DOHH2 (cell line): Measurements from ENCODE around the gene MAP6.

ENCODE experiments used
- H3F3A ChIP-seq: fragments of 200-600 bp; sonication (generic), shearing (Covaris generic); 2 replicates; pipeline ENCODE4 v1.6.0; 2016; ENCODE audit warnings: antibody characterized with exemption, mild to moderate bottlenecking; ENCODE audit not compliant: control insufficient read depth, insufficient read depth
- H3K27ac ChIP-seq: fragments of 200-600 bp; sonication (generic); 2 replicates; pipeline ENCODE4 v1.5.1; 2014; ENCODE audit warnings: low read depth, mild to moderate bottlenecking, low read length, moderate library complexity
- H3K27me3 ChIP-seq: fragments of 200-600 bp; sonication (generic); 2 replicates; pipeline ENCODE4 v1.6.1; 2014; ENCODE audit warnings: mild to moderate bottlenecking, low read length, mixed read lengths; ENCODE audit not compliant: control insufficient read depth
- H3K36me3 ChIP-seq: fragments of 200-600 bp; sonication (generic); 2 replicates; pipeline ENCODE4 v1.6.1; 2014; ENCODE audit warnings: mild to moderate bottlenecking, low read length, moderate library complexity, mixed read lengths; ENCODE audit not compliant: control insufficient read depth
- H3K4me1 ChIP-seq: fragments of 200-600 bp; sonication (generic); 2 replicates; pipeline ENCODE4 v1.6.1; 2014; ENCODE audit warnings: mild to moderate bottlenecking, low read length, mixed read lengths; ENCODE audit not compliant: control insufficient read depth
- H3K4me2 ChIP-seq: fragments of 200-600 bp; sonication (generic); 2 replicates; pipeline ENCODE4 v1.6.0; 2014; ENCODE audit warnings: mild to moderate bottlenecking, low read length, moderate library complexity
- H3K4me3 ChIP-seq: fragments of 200-600 bp; sonication (generic); 2 replicates; pipeline ENCODE4 v1.5.1; 2014; ENCODE audit warnings: mild to moderate bottlenecking, low read length, mixed read lengths
- H3K79me2 ChIP-seq: fragments of 200-600 bp; sonication (generic); 2 replicates; pipeline ENCODE4 v1.6.1; 2014; ENCODE audit warnings: mild to moderate bottlenecking, low read length, mixed read lengths; ENCODE audit not compliant: control insufficient read depth
- H3K9me2 ChIP-seq: fragments of 200-600 bp; sonication (generic); replicated peaks from 2 replicates; pipeline ENCODE4 v1.6.1; 2014; ENCODE audit warnings: mild to moderate bottlenecking, low read length, mixed read lengths; ENCODE audit not compliant: control insufficient read depth
- H3K9me3 ChIP-seq: fragments of 200-600 bp; sonication (generic); 2 replicates; pipeline ENCODE4 v1.6.1; 2014; ENCODE audit warnings: antibody characterized with exemption, low read length, mixed read lengths; ENCODE audit not compliant: control insufficient read depth, insufficient read depth
- H4K20me1 ChIP-seq: fragments of 200-600 bp; sonication (generic); 2 replicates; pipeline ENCODE4 v1.6.0; 2014; ENCODE audit warnings: low read depth, mild to moderate bottlenecking, antibody characterized with exemption, low read length, moderate library complexity; ENCODE audit not compliant: control insufficient read depth, insufficient read depth
- EZH2phosphoT487 ChIP-seq: fragments of 200-600 bp; sonication (generic); IDR thresholded peaks from 2 replicates; pipeline ENCODE4 v1.6.1; 2017; ENCODE audit warnings: borderline replicate concordance, mild to moderate bottlenecking, antibody characterized with exemption, low read length, moderate library complexity, mixed read lengths
- TF ChIP-seq, protein P1 (sequence below): fragments of 200-600 bp; sonication (generic); IDR thresholded peaks from one replicate; pipeline ENCODE4 v1.5.1; 2014; ENCODE audit warnings: antibody characterized with exemption, mild to moderate bottlenecking, low read depth, low read length; ENCODE audit not compliant: poor library complexity, severe bottlenecking

The MAP6 gene

DNA sequence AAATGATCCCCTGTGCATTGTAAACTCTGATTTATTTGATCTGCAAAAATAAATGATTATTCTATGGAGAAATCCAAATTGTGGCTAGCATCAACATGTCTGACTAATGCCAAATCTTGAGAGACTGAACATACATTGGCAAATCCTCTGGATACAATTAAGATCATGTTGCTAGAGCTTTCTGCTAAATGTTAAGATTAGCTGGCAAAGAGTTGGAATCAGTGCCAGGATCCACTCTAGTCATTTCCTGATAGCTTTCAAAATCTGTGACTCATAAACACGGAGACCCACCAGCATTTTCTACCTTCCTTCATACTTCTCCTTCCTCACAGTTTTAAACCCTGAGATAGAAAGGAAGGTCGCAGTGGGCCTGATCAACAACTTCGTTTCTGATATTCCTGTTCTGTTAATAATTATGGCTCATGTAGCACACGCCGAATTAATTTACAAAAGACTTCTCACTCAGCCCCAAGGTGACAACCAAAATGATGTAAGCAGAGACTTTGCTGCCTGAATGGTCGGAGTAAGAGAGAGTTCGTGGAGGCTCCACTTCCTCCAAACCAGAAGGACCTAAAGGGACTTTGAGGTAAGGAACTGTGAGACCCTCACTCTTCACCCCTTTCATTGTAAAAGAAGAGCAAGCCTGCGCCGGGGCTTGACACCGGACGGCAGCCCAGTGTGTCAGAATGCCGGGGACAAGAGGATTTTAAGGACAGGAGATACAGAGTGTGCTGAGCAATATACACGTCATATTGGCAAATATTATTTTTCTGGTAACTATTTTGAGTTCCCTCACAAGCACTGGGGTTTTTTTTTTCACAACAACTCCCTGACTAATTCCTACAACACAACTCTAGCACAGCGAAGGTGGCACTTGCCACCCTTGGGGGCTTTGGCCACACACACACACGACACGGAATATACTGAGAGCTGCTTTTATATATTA is 64.8 kb downstream of the MAP6 start:
- Histone ChIP-seq H3K4me2 (no peak overlapping the region), H4K20me1 (no peaks in the 10 kb centered on the region), H3K27ac (no peak overlapping the region), H3K4me3 (no peak overlapping the region), H3K4me1 (peaks cover under 1% of the 10 kb centered on the region; the same call in 1 of the 2 replicates), H3F3A (no peaks in the 10 kb centered on the region), H3K27me3 (peaks cover 33% of the 10 kb centered on the region), H3K9me3 (no peaks in the 10 kb centered on the region), H3K9me2 (no peaks in the 10 kb centered on the region), H3K79me2 (no peaks in the 10 kb centered on the region), H3K36me3 (no peaks in the 10 kb centered on the region)
- TF ChIP-seq, protein P1, sequence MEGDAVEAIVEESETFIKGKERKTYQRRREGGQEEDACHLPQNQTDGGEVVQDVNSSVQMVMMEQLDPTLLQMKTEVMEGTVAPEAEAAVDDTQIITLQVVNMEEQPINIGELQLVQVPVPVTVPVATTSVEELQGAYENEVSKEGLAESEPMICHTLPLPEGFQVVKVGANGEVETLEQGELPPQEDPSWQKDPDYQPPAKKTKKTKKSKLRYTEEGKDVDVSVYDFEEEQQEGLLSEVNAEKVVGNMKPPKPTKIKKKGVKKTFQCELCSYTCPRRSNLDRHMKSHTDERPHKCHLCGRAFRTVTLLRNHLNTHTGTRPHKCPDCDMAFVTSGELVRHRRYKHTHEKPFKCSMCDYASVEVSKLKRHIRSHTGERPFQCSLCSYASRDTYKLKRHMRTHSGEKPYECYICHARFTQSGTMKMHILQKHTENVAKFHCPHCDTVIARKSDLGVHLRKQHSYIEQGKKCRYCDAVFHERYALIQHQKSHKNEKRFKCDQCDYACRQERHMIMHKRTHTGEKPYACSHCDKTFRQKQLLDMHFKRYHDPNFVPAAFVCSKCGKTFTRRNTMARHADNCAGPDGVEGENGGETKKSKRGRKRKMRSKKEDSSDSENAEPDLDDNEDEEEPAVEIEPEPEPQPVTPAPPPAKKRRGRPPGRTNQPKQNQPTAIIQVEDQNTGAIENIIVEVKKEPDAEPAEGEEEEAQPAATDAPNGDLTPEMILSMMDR: no peak
- TF ChIP-seq EZH2phosphoT487: no peak

DNA sequence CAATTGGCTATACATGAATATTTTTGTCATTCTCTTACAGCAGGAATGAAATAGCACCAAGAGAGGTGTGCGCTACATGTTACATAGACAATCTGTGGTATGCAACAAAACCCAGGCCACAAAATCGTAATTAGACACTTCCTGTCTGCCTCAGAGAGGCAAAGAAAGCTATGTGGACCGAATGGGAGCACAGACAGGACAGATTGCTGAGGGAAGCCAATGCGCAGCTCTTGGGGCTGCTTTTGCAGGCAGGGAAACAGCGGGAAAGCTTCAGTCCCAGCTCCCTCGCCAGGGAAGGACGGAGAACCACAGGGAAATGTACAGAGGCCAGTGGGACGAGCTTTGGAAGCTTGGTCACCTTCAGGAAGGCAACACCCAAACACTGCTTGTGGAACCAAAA is 65.9 kb downstream of the MAP6 start:
- peaks cover 5% of the 10 kb centered on the region; the same call in 1 of the 2 replicates for H3K4me1 ChIP-seq
- H3K79me2 ChIP-seq: no peaks in the 10 kb centered on the region
- H3K4me3 ChIP-seq: no peak overlapping the region
- no peaks in the 10 kb centered on the region for H3K36me3 ChIP-seq
- no peaks in the 10 kb centered on the region for H3K9me3 ChIP-seq
- no peaks in the 10 kb centered on the region for H4K20me1 ChIP-seq
- no peaks in the 10 kb centered on the region for H3F3A ChIP-seq
- no peak overlapping the region for H3K4me2 ChIP-seq
- TF ChIP-seq, protein P1: no peak
- TF ChIP-seq EZH2phosphoT487: no peak
- no peaks in the 10 kb centered on the region for H3K9me2 ChIP-seq
- H3K27me3 ChIP-seq: peaks cover 23% of the 10 kb centered on the region
- no peak overlapping the region for H3K27ac ChIP-seq

DNA sequence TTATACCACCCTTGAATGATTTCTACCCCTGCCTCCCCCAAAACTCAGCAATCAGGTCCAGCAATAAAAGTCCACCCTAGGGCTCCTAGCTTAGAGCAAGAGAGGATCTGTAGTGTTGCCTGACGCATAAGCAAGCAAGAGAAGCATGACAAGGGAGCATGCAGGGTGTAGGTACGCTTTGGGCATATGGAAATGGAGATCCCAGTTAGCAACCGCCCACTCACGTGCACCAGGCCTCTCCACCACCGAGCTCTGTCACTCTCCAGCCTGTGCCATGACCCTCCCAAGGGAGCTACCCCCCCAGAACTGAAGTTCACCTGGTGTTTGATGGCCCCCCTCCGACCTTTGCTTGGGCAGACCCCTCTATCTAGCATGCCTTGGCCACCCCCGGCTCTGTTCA is 67.3 kb downstream of the MAP6 start:
- H3K27ac ChIP-seq: no peak overlapping the region
- H4K20me1 ChIP-seq: no peaks in the 10 kb centered on the region
- no peak for TF ChIP-seq EZH2phosphoT487
- TF ChIP-seq, protein P1: no peak
- no peaks in the 10 kb centered on the region for H3K36me3 ChIP-seq
- peaks cover 12% of the 10 kb centered on the region for H3K4me1 ChIP-seq
- H3K9me2 ChIP-seq: no peaks in the 10 kb centered on the region
- no peaks in the 10 kb centered on the region for H3F3A ChIP-seq
- H3K27me3 ChIP-seq: peaks cover 12% of the 10 kb centered on the region
- no peak overlapping the region for H3K4me2 ChIP-seq
- H3K79me2 ChIP-seq: no peaks in the 10 kb centered on the region
- H3K4me3 ChIP-seq: no peak overlapping the region
- H3K9me3 ChIP-seq: no peaks in the 10 kb centered on the region
